WERI-Rb-1 (cell line): ENCODE measurements around the gene C2.
A peak's percentile ranks its signal among the peaks of the same experiment; 100 is the strongest.

Source experiments
- DNase-seq: peaks from one replicate; pipeline ENCODE4 v3.0.0-alpha.2; 2020
- H3K27ac ChIP-seq: fragments of 250-450 bp; sonication (Bioruptor Pico); 2 replicates; pipeline ENCODE4 v1.5.1; 2020; ENCODE audit warnings: mild to moderate bottlenecking, moderate library complexity
- H3K27me3 ChIP-seq: fragments of 250-450 bp; sonication (Bioruptor Pico); 2 replicates; pipeline ENCODE4 v1.5.1; 2021; ENCODE audit warnings: mild to moderate bottlenecking, low read depth, moderate library complexity; ENCODE audit not compliant: insufficient read depth, severe bottlenecking
- H3K36me3 ChIP-seq: fragments of 250-450 bp; sonication (Bioruptor Pico); 2 replicates; pipeline ENCODE4 v1.5.1; 2020; ENCODE audit warnings: mild to moderate bottlenecking, moderate library complexity
- H3K4me3 ChIP-seq: 2 replicates; pipeline ENCODE4 v1.5.1; 2011; ENCODE audit warnings: low read depth, mild to moderate bottlenecking, control low read depth, low read length
- H3K9me3 ChIP-seq: fragments of 250-450 bp; sonication (Bioruptor Pico); 2 replicates; pipeline ENCODE4 v1.5.1; 2021; ENCODE audit warnings: mild to moderate bottlenecking, moderate library complexity; ENCODE audit not compliant: severe bottlenecking
- CTCF ChIP-seq: IDR thresholded peaks from 2 replicates; pipeline ENCODE4 v1.5.1; 2011; ENCODE audit warnings: low read depth, mild to moderate bottlenecking, control low read depth, inconsistent platforms, low read length

The C2 gene

GRCh38 chr6:31958741-31959739, 31.5 kb downstream of the C2 start, which contains the start of the genes NELFE and SKIC2:
NELFE (minus strand) TSS chr6:31958971; CDS start chr6:31958446, 525 bp downstream.
SKIC2 (plus strand) TSS chr6:31959175; CDS start chr6:31959193, 18 bp downstream.
- H3K27me3 ChIP-seq: no peaks in the 10 kb centered on the region
- peak within 1 kb of the TSS; percentile 86 for H3K4me3 ChIP-seq
- DNase-seq: peak; percentile 100
- H3K27ac ChIP-seq: peak within 1 kb of the TSS; percentile 67
- TF ChIP-seq CTCF: no peak
- H3K9me3 ChIP-seq: no peaks in the 10 kb centered on the region
- peaks cover 79% of the 10 kb centered on the region for H3K36me3 ChIP-seq

- Histone ChIP-seq H3K9me3 (no peaks in the 10 kb centered on the region), H3K4me3 (no peak overlapping the region), H3K36me3 (peaks cover 79% of the 10 kb centered on the region), H3K27me3 (no peaks in the 10 kb centered on the region), H3K27ac (no peak overlapping the region)
- TF ChIP-seq CTCF: no peak
- no peak for DNase-seq
Observed at GRCh38 chr6:31961616-31962015, 34.1 kb downstream of the C2 start.

GRCh38 chr6:31963921-31964320, 36.4 kb downstream of the C2 start:
- Histone ChIP-seq H3K27me3 (no peaks in the 10 kb centered on the region), H3K27ac (no peak overlapping the region), H3K36me3 (peaks cover 93% of the 10 kb centered on the region), H3K4me3 (no peak overlapping the region), H3K9me3 (no peaks in the 10 kb centered on the region)
- DNase-seq: no peak
- no peak for TF ChIP-seq CTCF

- Histone ChIP-seq H3K9me3 (no peaks in the 10 kb centered on the region), H3K36me3 (peaks cover 100% of the 10 kb centered on the region), H3K27ac (no peak overlapping the region), H3K27me3 (no peaks in the 10 kb centered on the region), H3K4me3 (no peak overlapping the region)
- no peak for DNase-seq
- no peak for TF ChIP-seq CTCF
Observed at GRCh38 chr6:31965700-31966099, 38.2 kb downstream of the C2 start.

GRCh38 chr6:31966506-31966905, 39.0 kb downstream of the C2 start:
- Histone ChIP-seq H3K27me3 (no peaks in the 10 kb centered on the region), H3K36me3 (peaks cover 95% of the 10 kb centered on the region), H3K9me3 (no peaks in the 10 kb centered on the region), H3K4me3 (no peak overlapping the region), H3K27ac (no peak overlapping the region)
- no peak for TF ChIP-seq CTCF
- no peak for DNase-seq
